ENCODE measurements around the gene TAS2R16.

Gene TAS2R16

DNA sequence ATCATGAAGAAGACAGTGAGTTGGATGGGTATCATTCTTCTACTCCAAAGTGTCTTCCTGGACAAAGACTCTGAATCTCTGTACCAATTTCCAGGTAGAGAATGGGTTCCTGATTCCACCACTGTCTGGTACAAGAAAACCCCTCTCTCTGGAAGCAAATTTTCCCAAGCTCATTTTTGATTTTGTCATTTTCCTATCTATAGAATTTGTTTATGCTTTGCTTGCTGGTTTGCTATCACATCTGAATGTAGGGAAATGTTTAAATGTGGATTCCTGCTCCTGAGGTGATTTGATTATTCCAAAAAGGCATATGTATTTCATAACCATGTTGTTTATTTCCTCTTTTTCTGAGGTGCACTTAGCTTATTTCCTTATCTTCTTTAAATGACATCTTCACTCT, at the start of gene TAS2R16:
TSS of gene TAS2R16 (minus strand) at position 101 of the 400 bp plus-strand sequence. CDS start at position 35, 66 bp downstream.
- H3K27ac ChIP-seq = no peak within 1 kb of the TSS
- no peaks in the 10 kb centered on the region for H3K27me3 ChIP-seq
- H3K4me2 ChIP-seq = no peak within 1 kb of the TSS
- H3K9me3 ChIP-seq (replicated peaks in 1 of 11) = no peaks in the 10 kb centered on the region
- H4K20me1 ChIP-seq = no peaks in the 10 kb centered on the region
- H3K4me3 ChIP-seq = no peak within 1 kb of the TSS
- no peaks in the 10 kb centered on the region for H3K4me1 ChIP-seq
- H3K9ac ChIP-seq = no peak within 1 kb of the TSS
- TF ChIP-seq Cebpa-rat (IDR thresholded peaks at IDR 0.05) = no peak
- H3K36me3 ChIP-seq = no peaks in the 10 kb centered on the region

- Histone ChIP-seq H3K9ac (no peak overlapping the region), H3K4me2 (no peak overlapping the region), H3K36me3 (no peaks in the 10 kb centered on the region), H3K27me3 (no peaks in the 10 kb centered on the region), H4K20me1 (no peaks in the 10 kb centered on the region), H3K27ac (no peak overlapping the region), H3K9me3 (replicated peaks in 1 of 11) (peaks cover 13 to 21% (median 17%) of the 10 kb centered on the region in 11 experiments), H3K4me3 (no peak overlapping the region), H3K4me1 (no peaks in the 10 kb centered on the region)
- TF ChIP-seq Cebpa-rat (IDR thresholded peaks at IDR 0.05) = no peak
These were observed 48.1 kb upstream of the TAS2R16 start for GRCh38 chr7:123043642-123044041.

DNA sequence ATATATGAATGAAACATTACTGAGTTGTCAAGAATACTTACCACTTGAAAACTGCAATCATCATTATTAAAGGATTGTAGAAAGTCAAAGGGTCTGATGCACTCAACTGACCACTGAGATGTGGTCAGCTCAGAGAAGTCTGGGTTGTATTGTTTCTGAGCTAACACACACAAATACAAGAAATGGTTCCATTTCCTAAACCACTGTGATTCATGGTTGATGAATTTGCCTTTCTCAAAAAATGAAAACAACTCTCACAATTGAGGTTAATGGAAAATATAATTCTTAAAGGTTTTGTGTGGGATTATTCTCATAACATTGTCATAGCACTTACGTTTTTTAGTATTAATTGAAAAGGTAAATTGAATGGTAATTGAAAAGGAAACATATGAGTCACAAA, 45.6 kb upstream of the TAS2R16 start:
- Histone ChIP-seq H3K9ac (no peak overlapping the region), H3K4me3 (no peak overlapping the region), H3K27ac (no peak overlapping the region), H3K9me3 (replicated peaks in 1 of 11) (peaks cover 0 to 4% (median 0%) of the 10 kb centered on the region in 11 experiments; a peak in 2 of 22 replicates), H3K36me3 (no peaks in the 10 kb centered on the region), H3K4me2 (no peak overlapping the region), H4K20me1 (no peaks in the 10 kb centered on the region), H3K27me3 (no peaks in the 10 kb centered on the region), H3K4me1 (no peaks in the 10 kb centered on the region)
- TF ChIP-seq Cebpa-rat (IDR thresholded peaks at IDR 0.05) = no peak

GRCh38 chr7:123039269-123039668, 43.8 kb upstream of the TAS2R16 start:
- H3K9ac ChIP-seq = no peak overlapping the region
- no peak for TF ChIP-seq Cebpa-rat (IDR thresholded peaks at IDR 0.05)
- H3K27me3 ChIP-seq = no peaks in the 10 kb centered on the region
- H3K4me1 ChIP-seq = no peaks in the 10 kb centered on the region
- H3K27ac ChIP-seq = no peak overlapping the region
- H3K36me3 ChIP-seq = no peaks in the 10 kb centered on the region
- no peak overlapping the region for H3K4me3 ChIP-seq
- peaks cover 0 to 4% (median 0%) of the 10 kb centered on the region in 11 experiments; a peak in 2 of 22 replicates for H3K9me3 ChIP-seq (replicated peaks in 1 of 11)
- no peaks in the 10 kb centered on the region for H4K20me1 ChIP-seq
- H3K4me2 ChIP-seq = no peak overlapping the region

- no peak overlapping the region for H3K9ac ChIP-seq
- H3K27ac ChIP-seq = no peak overlapping the region
- H3K9me3 ChIP-seq (replicated peaks in 1 of 11) = peaks cover 0 to 17% (median 0%) of the 10 kb centered on the region in 11 experiments; a peak in 3 of 22 replicates
- no peaks in the 10 kb centered on the region for H3K4me1 ChIP-seq
- H3K27me3 ChIP-seq = no peaks in the 10 kb centered on the region
- no peaks in the 10 kb centered on the region for H4K20me1 ChIP-seq
- no peaks in the 10 kb centered on the region for H3K36me3 ChIP-seq
- H3K4me2 ChIP-seq = no peak overlapping the region
- no peak overlapping the region for H3K4me3 ChIP-seq
- TF ChIP-seq Cebpa-rat (IDR thresholded peaks at IDR 0.05) = no peak
These were observed 38.6 kb upstream of the TAS2R16 start for GRCh38 chr7:123034106-123034505.

GRCh38 chr7:123030631-123031030, 35.1 kb upstream of the TAS2R16 start:
- H3K4me1 ChIP-seq = no peaks in the 10 kb centered on the region
- H4K20me1 ChIP-seq = no peaks in the 10 kb centered on the region
- peaks cover 0 to 17% (median 0%) of the 10 kb centered on the region in 11 experiments; a peak in 3 of 22 replicates for H3K9me3 ChIP-seq (replicated peaks in 1 of 11)
- TF ChIP-seq Cebpa-rat (IDR thresholded peaks at IDR 0.05) = no peak
- H3K36me3 ChIP-seq = no peaks in the 10 kb centered on the region
- H3K27ac ChIP-seq = no peak overlapping the region
- H3K4me2 ChIP-seq = no peak overlapping the region
- no peak overlapping the region for H3K4me3 ChIP-seq
- H3K9ac ChIP-seq = no peak overlapping the region
- H3K27me3 ChIP-seq = no peaks in the 10 kb centered on the region

DNA sequence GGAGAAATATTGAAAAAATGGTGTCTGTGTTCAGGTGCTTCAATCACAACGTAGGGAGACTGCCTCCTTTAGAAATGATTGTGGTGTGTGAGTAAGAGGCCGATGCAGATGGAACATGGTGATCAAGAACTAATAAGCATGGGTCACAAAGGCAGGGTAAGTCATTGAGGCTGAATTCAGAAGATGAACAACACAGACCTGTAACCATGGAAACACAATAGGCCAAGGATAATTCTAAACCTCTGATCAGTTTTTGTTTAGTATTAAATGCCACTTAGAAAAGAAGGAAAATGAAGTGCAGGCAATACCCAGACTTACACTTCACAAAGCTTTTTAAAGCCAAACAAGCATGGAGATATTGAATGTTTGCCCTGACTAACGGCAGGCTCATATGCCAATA, 32.8 kb upstream of the TAS2R16 start:
- Histone ChIP-seq H3K4me3 (no peak overlapping the region), H3K27ac (no peak overlapping the region), H4K20me1 (no peaks in the 10 kb centered on the region), H3K4me1 (no peaks in the 10 kb centered on the region), H3K4me2 (no peak overlapping the region), H3K27me3 (no peaks in the 10 kb centered on the region), H3K36me3 (no peaks in the 10 kb centered on the region), H3K9me3 (replicated peaks in 1 of 11) (peaks cover 0 to 14% (median 0%) of the 10 kb centered on the region in 11 experiments; a peak in 3 of 22 replicates), H3K9ac (no peak overlapping the region)
- no peak for TF ChIP-seq Cebpa-rat (IDR thresholded peaks at IDR 0.05)

DNA sequence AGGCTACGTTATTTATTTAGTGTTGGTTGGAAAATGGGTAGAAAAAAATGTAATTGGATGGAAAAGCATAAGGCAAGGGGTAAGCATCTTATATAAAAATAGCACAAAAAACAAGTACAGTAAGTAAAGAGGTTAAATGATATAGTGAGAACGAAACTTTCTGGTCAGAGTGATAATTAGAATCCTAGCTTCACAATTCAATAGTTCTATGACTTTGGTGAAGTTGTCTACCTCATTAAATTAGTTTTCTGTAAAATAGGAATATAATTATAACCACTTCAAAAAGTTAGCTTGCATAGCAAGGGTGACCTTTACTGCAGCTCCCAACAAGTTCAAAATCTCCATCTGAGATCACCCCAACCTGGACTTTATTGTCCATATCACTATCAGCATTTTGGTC, 30.8 kb upstream of the TAS2R16 start:
- Histone ChIP-seq H3K9me3 (replicated peaks in 1 of 11) (peaks cover 0 to 16% (median 14%) of the 10 kb centered on the region in 11 experiments; a peak in 14 of 22 replicates), H3K27ac (no peak overlapping the region), H3K4me3 (no peak overlapping the region), H4K20me1 (no peaks in the 10 kb centered on the region), H3K36me3 (no peaks in the 10 kb centered on the region), H3K4me2 (no peak overlapping the region), H3K4me1 (no peaks in the 10 kb centered on the region), H3K9ac (no peak overlapping the region), H3K27me3 (no peaks in the 10 kb centered on the region)
- no peak for TF ChIP-seq Cebpa-rat (IDR thresholded peaks at IDR 0.05)

GRCh38 chr7:123024989-123025758, 29.7 kb upstream of the TAS2R16 start:
- no peak overlapping the region for H3K4me3 ChIP-seq
- no peak overlapping the region for H3K4me2 ChIP-seq
- no peaks in the 10 kb centered on the region for H3K4me1 ChIP-seq
- H4K20me1 ChIP-seq = no peaks in the 10 kb centered on the region
- H3K9me3 ChIP-seq (replicated peaks in 1 of 11) = peaks cover 0 to 20% (median 18%) of the 10 kb centered on the region in 11 experiments; a peak in 14 of 22 replicates
- no peaks in the 10 kb centered on the region for H3K27me3 ChIP-seq
- no peak overlapping the region for H3K9ac ChIP-seq
- no peaks in the 10 kb centered on the region for H3K36me3 ChIP-seq
- no peak for TF ChIP-seq Cebpa-rat (IDR thresholded peaks at IDR 0.05)
- H3K27ac ChIP-seq = no peak overlapping the region

- no peaks in the 10 kb centered on the region for H4K20me1 ChIP-seq
- H3K27ac ChIP-seq = no peak overlapping the region
- no peaks in the 10 kb centered on the region for H3K4me1 ChIP-seq
- H3K9ac ChIP-seq = no peak overlapping the region
- no peak for TF ChIP-seq Cebpa-rat (IDR thresholded peaks at IDR 0.05)
- no peak overlapping the region for H3K4me2 ChIP-seq
- no peak overlapping the region for H3K4me3 ChIP-seq
- no peaks in the 10 kb centered on the region for H3K27me3 ChIP-seq
- peaks cover 0 to 20% (median 18%) of the 10 kb centered on the region in 11 experiments; a peak in 14 of 22 replicates for H3K9me3 ChIP-seq (replicated peaks in 1 of 11)
- H3K36me3 ChIP-seq = no peaks in the 10 kb centered on the region
These were observed 27.6 kb upstream of the TAS2R16 start for GRCh38 chr7:123023126-123023525.

All from BLaER1 treated with 17β-estradiol and CSF1 and Interleukin-3, amounts not matched to agents 10 nM and 100 nM (cell line).